NCI-H1048 (cell line): ENCODE results near the gene CCDC86.
"Not testable (repeated sequence)": the region's sequence is repeated elsewhere in the genome, so short reads cannot be mapped to it uniquely, and the experiment has no call there.

Source experiments
- DNase-seq: peaks from one replicate; lab custom pipeline; 2025; lab: John Stamatoyannopoulos, UW

Gene CCDC86, protein sequence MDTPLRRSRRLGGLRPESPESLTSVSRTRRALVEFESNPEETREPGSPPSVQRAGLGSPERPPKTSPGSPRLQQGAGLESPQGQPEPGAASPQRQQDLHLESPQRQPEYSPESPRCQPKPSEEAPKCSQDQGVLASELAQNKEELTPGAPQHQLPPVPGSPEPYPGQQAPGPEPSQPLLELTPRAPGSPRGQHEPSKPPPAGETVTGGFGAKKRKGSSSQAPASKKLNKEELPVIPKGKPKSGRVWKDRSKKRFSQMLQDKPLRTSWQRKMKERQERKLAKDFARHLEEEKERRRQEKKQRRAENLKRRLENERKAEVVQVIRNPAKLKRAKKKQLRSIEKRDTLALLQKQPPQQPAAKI

GRCh38 chr11:60841797-60842667 lies at the start of gene CCDC86:
TSS of gene CCDC86 (plus strand) at chr11:60842113. CDS start at chr11:60842125, 12 bp downstream.
- peak; percentile 82 for DNase-seq

- DNase-seq, result no peak
Measured at GRCh38 chr11:60792521-60792920, 49.4 kb upstream of the CCDC86 start.

- DNase-seq, result no peak
Measured at GRCh38 chr11:60795291-60795690, 46.6 kb upstream of the CCDC86 start.

DNA sequence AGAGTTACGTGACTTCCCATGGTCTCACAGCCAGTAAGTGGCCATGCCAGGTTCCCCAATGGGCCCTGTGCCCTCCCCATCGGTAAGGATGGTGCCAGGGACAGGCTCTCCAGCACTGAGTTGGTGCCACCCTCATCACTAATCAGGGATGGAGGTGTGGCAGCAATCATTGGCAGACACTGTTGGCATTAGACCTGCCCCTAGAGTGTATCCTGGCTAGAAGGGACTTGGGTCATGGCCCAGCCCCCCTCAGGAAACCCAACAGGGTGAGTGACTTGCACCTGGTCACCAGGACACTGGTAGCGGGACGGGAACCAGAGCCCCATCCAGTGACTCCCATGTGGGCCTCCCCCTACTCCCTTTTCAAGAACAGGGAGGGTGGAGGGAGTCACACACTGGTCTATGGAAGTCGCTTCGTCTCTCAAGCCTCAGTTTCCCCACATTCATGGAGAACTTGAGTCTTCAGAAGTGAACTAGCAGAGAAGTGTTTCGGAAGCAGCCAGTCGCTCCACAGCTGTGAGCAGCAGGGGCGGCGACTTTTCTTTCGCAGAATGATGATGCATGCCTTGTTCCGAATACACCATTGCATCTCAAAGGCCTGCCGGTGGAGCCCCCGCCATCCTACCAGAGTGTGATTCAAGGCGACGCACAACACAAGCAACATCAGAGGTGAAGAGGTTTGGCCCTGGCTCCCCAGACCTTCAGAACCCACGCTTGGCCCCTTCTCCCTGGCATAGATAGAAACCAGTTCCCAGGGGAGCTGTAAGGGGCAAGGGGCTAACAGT lies 43.9 kb upstream of the CCDC86 start:
- no peak for DNase-seq

GRCh38 chr11:60798631-60799030 lies 43.3 kb upstream of the CCDC86 start:
- DNase-seq, result no peak

- no peak for DNase-seq
Measured at GRCh38 chr11:60801194-60801593, 40.7 kb upstream of the CCDC86 start.

- DNase-seq, result no peak
Measured at GRCh38 chr11:60803273-60803936, 38.5 kb upstream of the CCDC86 start.

GRCh38 chr11:60809249-60809648 lies 32.7 kb upstream of the CCDC86 start:
- DNase-seq, result no peak

DNA sequence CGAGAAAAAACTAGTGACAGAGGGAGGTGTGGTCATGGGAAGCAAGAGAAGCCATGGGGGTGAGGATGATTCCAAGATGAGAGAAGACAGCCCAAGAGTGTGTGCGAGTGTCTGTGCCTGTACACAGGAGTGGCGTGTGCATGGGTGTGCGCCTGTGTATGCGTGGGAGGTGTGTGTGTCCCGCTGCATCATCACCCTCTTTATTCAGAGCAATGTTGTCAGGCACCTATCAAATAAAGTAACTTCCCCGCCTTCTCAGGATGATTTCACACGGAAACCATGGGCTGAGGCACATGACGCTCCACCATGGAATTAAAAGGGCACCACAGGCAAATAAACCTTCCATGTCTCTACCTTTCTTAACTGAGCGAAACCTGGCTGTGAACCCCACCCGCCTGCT lies 32.2 kb upstream of the CCDC86 start:
- DNase-seq, result no peak

- DNase-seq, result no peak
Measured at GRCh38 chr11:60810151-60810550, 31.8 kb upstream of the CCDC86 start.

GRCh38 chr11:60810569-60810968 lies 31.3 kb upstream of the CCDC86 start:
- no peak for DNase-seq

- DNase-seq, result no peak
Measured at GRCh38 chr11:60813324-60813723, 28.6 kb upstream of the CCDC86 start.

- no peak for DNase-seq
Measured at GRCh38 chr11:60814112-60814511, 27.8 kb upstream of the CCDC86 start.

- DNase-seq, result no peak
Measured at GRCh38 chr11:60816590-60817157, 25.2 kb upstream of the CCDC86 start.

DNA sequence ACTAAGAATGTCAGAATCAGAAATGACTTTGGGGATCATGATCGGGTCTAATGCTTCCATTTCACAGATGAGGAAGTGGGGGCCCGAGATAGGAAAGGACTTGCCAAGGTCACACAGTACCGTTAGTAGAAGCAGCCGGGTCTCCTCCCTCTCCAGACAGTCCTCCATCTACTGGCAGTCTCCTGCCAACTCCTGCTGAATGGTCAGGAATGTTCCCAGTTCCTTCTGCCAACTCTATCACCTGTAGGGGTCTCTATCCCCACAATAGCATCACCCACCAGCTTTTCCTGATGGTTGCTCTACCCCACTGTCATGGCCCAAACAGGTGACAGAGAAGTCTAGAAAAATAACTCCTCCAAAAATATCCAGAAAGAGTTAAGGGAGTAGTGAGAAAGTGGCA lies 23.9 kb upstream of the CCDC86 start:
- DNase-seq, result no peak

- DNase-seq, result no peak
Measured at GRCh38 chr11:60821827-60822599, 19.9 kb upstream of the CCDC86 start.

DNA sequence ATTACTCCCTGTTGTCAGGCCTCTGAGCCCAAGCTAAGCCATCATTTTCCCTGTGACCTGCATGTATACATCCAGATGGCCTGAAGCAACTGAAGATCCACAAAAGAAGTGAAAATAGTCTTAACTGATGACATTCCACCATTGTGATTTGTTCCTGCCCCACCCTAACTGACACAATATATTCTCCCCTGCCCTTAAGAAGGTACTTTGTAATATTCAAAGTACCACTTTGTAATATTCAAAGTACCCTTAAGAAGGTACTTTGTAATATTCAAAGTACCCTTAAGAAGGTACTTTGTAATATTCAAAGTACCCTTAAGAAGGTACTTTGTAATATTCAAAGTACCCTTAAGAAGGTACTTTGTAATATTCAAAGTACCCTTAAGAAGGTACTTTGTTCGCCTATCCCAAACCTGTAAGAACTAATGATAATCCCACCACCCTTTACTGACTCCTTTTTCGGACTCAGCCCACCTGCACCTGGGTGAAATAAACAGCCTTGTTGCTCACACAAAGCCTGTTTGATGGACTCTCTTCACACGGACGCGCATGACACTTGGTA lies 18.1 kb upstream of the CCDC86 start:
- not testable (repeated sequence) for DNase-seq

GRCh38 chr11:60825118-60825517 lies 16.8 kb upstream of the CCDC86 start:
- DNase-seq, result no peak

- DNase-seq, result no peak
Measured at GRCh38 chr11:60825790-60826189, 16.1 kb upstream of the CCDC86 start.

DNA sequence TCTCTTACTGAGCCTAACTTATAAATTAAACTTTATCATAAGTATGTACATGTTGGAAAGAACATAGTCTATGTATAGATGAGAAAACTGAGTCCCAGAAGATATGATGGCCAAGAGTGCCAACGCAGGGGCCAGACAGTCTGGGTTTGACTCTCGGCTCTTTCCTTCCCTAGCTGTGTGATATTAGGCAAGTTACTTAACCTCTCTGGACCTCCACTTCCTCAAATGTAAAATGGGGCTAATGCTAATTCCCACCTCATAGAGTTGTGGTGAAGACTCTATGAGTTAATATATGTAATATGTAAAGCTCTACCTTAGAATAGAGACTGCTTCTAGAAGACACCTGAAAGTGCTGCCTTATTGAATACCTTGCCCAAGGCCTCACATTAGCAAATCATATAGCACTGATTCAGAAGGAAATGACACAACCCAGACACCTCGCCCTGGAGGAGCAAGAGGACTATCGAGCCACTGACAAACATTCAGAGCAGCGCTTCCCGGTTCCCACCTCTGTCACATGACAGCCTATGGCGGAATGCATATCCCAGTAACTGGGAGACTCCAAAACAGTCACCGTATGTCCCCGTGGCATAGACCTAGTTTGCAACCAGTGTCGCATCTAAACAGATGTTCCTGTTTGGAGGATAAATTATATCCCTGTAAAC lies 11.3 kb upstream of the CCDC86 start:
- no peak for DNase-seq
